GM23338 (cell line): Measurements from ENCODE around the gene RASGRP4. TPM values are rescaled to one million over a fixed set of nuclear protein-coding genes. Genes with fewer than 3 reads are reported as not detected.

Experiments used
- ATAC-seq: fragments of 200-7000 bp; cut with Tn5 transposase; 3 replicates; pipeline ENCODE4 v1.9.1; 2020
- DNase-seq: peaks from one replicate; pipeline ENCODE4 v3.0.0-alpha.2; 2015; ENCODE audit warnings: low spot score
- H2AFZ ChIP-seq: fragments of 200-600 bp; sonication (generic); 2 replicates; pipeline ENCODE4 v1.8.0; 2016; ENCODE audit warnings: antibody characterized with exemption, mild to moderate bottlenecking, moderate library complexity
- H3F3A ChIP-seq: fragments of 200-600 bp; sonication (generic); replicated peaks from 2 replicates; pipeline ENCODE4 v1.8.0; 2017; ENCODE audit warnings: antibody characterized with exemption, mixed run types, low read depth
- H3K27ac ChIP-seq: fragments of 200-600 bp; sonication (generic); 2 replicates; pipeline ENCODE4 v1.6.1; 2016; ENCODE audit warnings: low read depth
- H3K27me3 ChIP-seq: fragments of 200-600 bp; sonication (generic); 2 replicates; pipeline ENCODE4 v1.8.0; 2016; ENCODE audit warnings: mild to moderate bottlenecking, mixed run types, moderate library complexity; ENCODE audit not compliant: insufficient read depth
- H3K36me3 ChIP-seq: fragments of 200-600 bp; sonication (generic); 2 replicates; pipeline ENCODE4 v1.8.0; 2016; ENCODE audit warnings: mild to moderate bottlenecking; ENCODE audit not compliant: insufficient read depth
- H3K4me1 ChIP-seq: fragments of 200-600 bp; sonication (generic); 2 replicates; pipeline ENCODE4 v1.8.0; 2016; ENCODE audit warnings: mild to moderate bottlenecking, moderate library complexity; ENCODE audit not compliant: insufficient read depth
- H3K4me2 ChIP-seq: fragments of 200-600 bp; sonication (generic); 2 replicates; pipeline ENCODE4 v1.7.1; 2017; ENCODE audit warnings: mixed run types
- H3K4me3 ChIP-seq: fragments of 200-600 bp; sonication (generic); 2 replicates; pipeline ENCODE4 v1.6.1; 2016; ENCODE audit warnings: mixed run types
- H3K79me2 ChIP-seq: fragments of 200-600 bp; sonication (generic); replicated peaks from 2 replicates; pipeline ENCODE4 v1.8.0; 2017; ENCODE audit warnings: mild to moderate bottlenecking; ENCODE audit not compliant: insufficient read depth
- H3K9me2 ChIP-seq: fragments of 200-600 bp; sonication (generic); 2 replicates; pipeline ENCODE4 v1.8.0; 2017; ENCODE audit not compliant: insufficient read depth
- H4K20me1 ChIP-seq: fragments of 200-600 bp; sonication (generic); replicated peaks from 2 replicates; pipeline ENCODE4 v1.8.0; 2017; ENCODE audit warnings: mild to moderate bottlenecking; ENCODE audit not compliant: insufficient read depth
- H3K27ac Mint-ChIP-seq: 2 replicates; pipeline ENCODE4 v1.8.0; 2020; ENCODE audit warnings: inconsistent platforms, mild to moderate bottlenecking, moderate library complexity, mixed read lengths
- H3K27me3 Mint-ChIP-seq: 3 replicates; pipeline ENCODE4 v1.8.0; 2022; ENCODE audit warnings: low read depth, mild to moderate bottlenecking, moderate library complexity, mixed read lengths, inconsistent platforms; ENCODE audit not compliant: insufficient read depth, poor library complexity
- H3K36me3 Mint-ChIP-seq: 3 replicates; pipeline ENCODE4 v1.8.0; 2021; ENCODE audit warnings: low read depth, mild to moderate bottlenecking, inconsistent platforms, moderate library complexity, mixed read lengths
- H3K4me1 Mint-ChIP-seq: 3 replicates; pipeline ENCODE4 v1.8.0; 2020; ENCODE audit warnings: mild to moderate bottlenecking, inconsistent platforms, mixed read lengths
- H3K4me3 Mint-ChIP-seq: 3 replicates; pipeline ENCODE4 v1.8.0; 2021; ENCODE audit warnings: moderate library complexity, mild to moderate bottlenecking, inconsistent platforms, mixed read lengths
- H3K9me3 Mint-ChIP-seq: 3 replicates; pipeline ENCODE4 v1.8.0; 2020; ENCODE audit warnings: moderate library complexity, mild to moderate bottlenecking, inconsistent platforms, mixed read lengths
- CREB1 ChIP-seq: fragments of 250-450 bp; sonication (Bioruptor Pico); IDR thresholded peaks from 2 replicates; pipeline ENCODE4 v1.5.0; 2020; ENCODE audit warnings: low read depth, mild to moderate bottlenecking, moderate library complexity
- CTCF ChIP-seq, 2 experiments: fragments of 200-600 bp in 1 of 2; sonication (generic) in 1 of 2; conservative IDR thresholded peaks; 2 replicates each; pipeline versions ENCODE4 v1.5.1 to v1.6.1; 2016 to 2017; ENCODE audit warnings: antibody characterized with exemption in 2 of 2, low read depth in 2 of 2, mild to moderate bottlenecking in 2 of 2, moderate library complexity in 1 of 2
- EZH2phosphoT487 ChIP-seq: fragments of 200-600 bp; sonication (generic); IDR thresholded peaks from one replicate; pipeline ENCODE4 v1.8.1; 2018; ENCODE audit warnings: antibody characterized with exemption; ENCODE audit not compliant: unreplicated experiment
- NANOG ChIP-seq: IDR thresholded peaks from 2 replicates; pipeline ENCODE4 v1.6.1; 2016; ENCODE audit warnings: antibody characterized with exemption, borderline replicate concordance
- STAT1 ChIP-seq: IDR thresholded peaks from one replicate; pipeline ENCODE4 v1.6.1; 2016; ENCODE audit warnings: antibody characterized with exemption; ENCODE audit not compliant: unreplicated experiment
- ZNF462 ChIP-seq: fragments of 250-450 bp; sonication (Bioruptor Pico); IDR thresholded peaks from 2 replicates; pipeline ENCODE4 v1.5.0; 2020; ENCODE audit warnings: mild to moderate bottlenecking, moderate library complexity
- polyA plus RNA-seq: library from polyadenylated mRNA; unstranded; fragments of >200 nt; fragmentation: Nextera tagmentation; extraction: Ambion mirVana; gene quantifications from 2 replicates; pipeline ENCODE4 v1.2.1, GENCODE V29; 2016
- total RNA-seq: library from RNA; depleted of rRNA; stranded (reverse); fragments of >200 nt; shearing (Covaris generic); gene quantifications from 2 replicates; pipeline ENCODE4 v1.2.3, GENCODE V29; 2014
- TF ChIP-seq, protein P1 (sequence below): IDR thresholded peaks from one replicate; pipeline ENCODE4 v1.6.1; 2018; ENCODE audit warnings: antibody characterized with exemption; ENCODE audit not compliant: unreplicated experiment

The RASGRP4 gene
- total and polyA plus RNA-seq, 2 experiments from 2014 or later, result 1.6 to 3.6 TPM

- no peaks in the 10 kb centered on the region for H3K79me2 ChIP-seq
- no peak overlapping the region for H2AFZ ChIP-seq
- H3K4me1 ChIP-seq, result peaks cover 6% of the 10 kb centered on the region; the same call in 1 of the 2 replicates
- H3K9me2 ChIP-seq, result no peaks in the 10 kb centered on the region
- Mint-ChIP-seq H3K27ac (no peak overlapping the region), H3K4me3 (no peak overlapping the region), H3K36me3 (peaks cover 59% of the 10 kb centered on the region), H3K4me1 (peaks cover 15% of the 10 kb centered on the region), H3K9me3 (no peaks in the 10 kb centered on the region; the same call in 2 of the 3 replicates), H3K27me3 (peaks cover 7% of the 10 kb centered on the region)
- H3K36me3 ChIP-seq, result peaks cover 18% of the 10 kb centered on the region; the same call in 1 of the 2 replicates
- no peaks in the 10 kb centered on the region; the same call in 1 of the 2 replicates for H4K20me1 ChIP-seq
- TF ChIP-seq, protein P1, sequence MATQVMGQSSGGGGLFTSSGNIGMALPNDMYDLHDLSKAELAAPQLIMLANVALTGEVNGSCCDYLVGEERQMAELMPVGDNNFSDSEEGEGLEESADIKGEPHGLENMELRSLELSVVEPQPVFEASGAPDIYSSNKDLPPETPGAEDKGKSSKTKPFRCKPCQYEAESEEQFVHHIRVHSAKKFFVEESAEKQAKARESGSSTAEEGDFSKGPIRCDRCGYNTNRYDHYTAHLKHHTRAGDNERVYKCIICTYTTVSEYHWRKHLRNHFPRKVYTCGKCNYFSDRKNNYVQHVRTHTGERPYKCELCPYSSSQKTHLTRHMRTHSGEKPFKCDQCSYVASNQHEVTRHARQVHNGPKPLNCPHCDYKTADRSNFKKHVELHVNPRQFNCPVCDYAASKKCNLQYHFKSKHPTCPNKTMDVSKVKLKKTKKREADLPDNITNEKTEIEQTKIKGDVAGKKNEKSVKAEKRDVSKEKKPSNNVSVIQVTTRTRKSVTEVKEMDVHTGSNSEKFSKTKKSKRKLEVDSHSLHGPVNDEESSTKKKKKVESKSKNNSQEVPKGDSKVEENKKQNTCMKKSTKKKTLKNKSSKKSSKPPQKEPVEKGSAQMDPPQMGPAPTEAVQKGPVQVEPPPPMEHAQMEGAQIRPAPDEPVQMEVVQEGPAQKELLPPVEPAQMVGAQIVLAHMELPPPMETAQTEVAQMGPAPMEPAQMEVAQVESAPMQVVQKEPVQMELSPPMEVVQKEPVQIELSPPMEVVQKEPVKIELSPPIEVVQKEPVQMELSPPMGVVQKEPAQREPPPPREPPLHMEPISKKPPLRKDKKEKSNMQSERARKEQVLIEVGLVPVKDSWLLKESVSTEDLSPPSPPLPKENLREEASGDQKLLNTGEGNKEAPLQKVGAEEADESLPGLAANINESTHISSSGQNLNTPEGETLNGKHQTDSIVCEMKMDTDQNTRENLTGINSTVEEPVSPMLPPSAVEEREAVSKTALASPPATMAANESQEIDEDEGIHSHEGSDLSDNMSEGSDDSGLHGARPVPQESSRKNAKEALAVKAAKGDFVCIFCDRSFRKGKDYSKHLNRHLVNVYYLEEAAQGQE, result no peak
- no peak for TF ChIP-seq NANOG
- TF ChIP-seq CREB1 (CRISPR knock-in tag), result no peak
- TF ChIP-seq STAT1, result no peak
- TF ChIP-seq CTCF (conservative IDR thresholded peaks at IDR 0.05; ENCODE audit: low read depth in 2 of 2), result no peak
- H3F3A ChIP-seq, result 0 out of 2 replicates have a peak, but pooled peaks cover 3% of the 10 kb centered on the region
- no peak overlapping the region for H3K4me2 ChIP-seq
- H3K27ac ChIP-seq, result no peak overlapping the region
- H3K27me3 ChIP-seq, result no peaks in the 10 kb centered on the region
- H3K4me3 ChIP-seq, result no peak overlapping the region
- ATAC-seq, result no peak
- DNase-seq, result no peak
Measured at GRCh38 chr19:38445362-38445761, 19.3 kb upstream of the RASGRP4 start.

- H2AFZ ChIP-seq, result no peak overlapping the region
- H3K27me3 ChIP-seq, result no peaks in the 10 kb centered on the region
- H3K4me1 Mint-ChIP-seq, result peaks cover 15% of the 10 kb centered on the region
- no peak overlapping the region for H3K4me3 ChIP-seq
- peaks cover 7% of the 10 kb centered on the region for H3K27me3 Mint-ChIP-seq
- no peaks in the 10 kb centered on the region for H3K9me2 ChIP-seq
- no peaks in the 10 kb centered on the region for H3K79me2 ChIP-seq
- H3K9me3 Mint-ChIP-seq, result no peaks in the 10 kb centered on the region; the same call in 2 of the 3 replicates
- no peaks in the 10 kb centered on the region; the same call in 1 of the 2 replicates for H4K20me1 ChIP-seq
- H3F3A ChIP-seq, result no peaks in the 10 kb centered on the region
- DNase-seq (no peak), ATAC-seq (no peak)
- H3K4me2 ChIP-seq, result no peak overlapping the region
- no peak overlapping the region for H3K27ac Mint-ChIP-seq
- peaks cover 6% of the 10 kb centered on the region; the same call in 1 of the 2 replicates for H3K4me1 ChIP-seq
- no peak overlapping the region for H3K27ac ChIP-seq
- no peak overlapping the region for H3K4me3 Mint-ChIP-seq
- peaks cover 10% of the 10 kb centered on the region; the same call in 1 of the 2 replicates for H3K36me3 ChIP-seq
- peaks cover 45% of the 10 kb centered on the region for H3K36me3 Mint-ChIP-seq
- TF ChIP-seq EZH2phosphoT487, result no peak
- no peak for TF ChIP-seq CTCF (conservative IDR thresholded peaks at IDR 0.05; ENCODE audit: low read depth in 2 of 2)
- TF ChIP-seq NANOG, result no peak
- TF ChIP-seq ZNF462, result no peak
Measured at GRCh38 chr19:38444026-38444425, 18.0 kb upstream of the RASGRP4 start.
